Amniotic epithelial cell (primary cell): ENCODE measurements around the gene SLIT3.
"Not testable (repeated sequence)": the region's sequence is repeated elsewhere in the genome, so short reads cannot be mapped to it uniquely, and the experiment has no call there.

Experiments used
- DNase-seq: peaks from one replicate; pipeline ENCODE4 v3.0.0-alpha.2; 2010; ENCODE audit warnings: low read depth

SLIT3 gene

GRCh38 chr5:168765551-168766425 is 535.2 kb downstream of the SLIT3 start:
- DNase-seq: peak; percentile 24

GRCh38 chr5:168765086-168765550 is 535.8 kb downstream of the SLIT3 start:
- DNase-seq: no peak

DNA sequence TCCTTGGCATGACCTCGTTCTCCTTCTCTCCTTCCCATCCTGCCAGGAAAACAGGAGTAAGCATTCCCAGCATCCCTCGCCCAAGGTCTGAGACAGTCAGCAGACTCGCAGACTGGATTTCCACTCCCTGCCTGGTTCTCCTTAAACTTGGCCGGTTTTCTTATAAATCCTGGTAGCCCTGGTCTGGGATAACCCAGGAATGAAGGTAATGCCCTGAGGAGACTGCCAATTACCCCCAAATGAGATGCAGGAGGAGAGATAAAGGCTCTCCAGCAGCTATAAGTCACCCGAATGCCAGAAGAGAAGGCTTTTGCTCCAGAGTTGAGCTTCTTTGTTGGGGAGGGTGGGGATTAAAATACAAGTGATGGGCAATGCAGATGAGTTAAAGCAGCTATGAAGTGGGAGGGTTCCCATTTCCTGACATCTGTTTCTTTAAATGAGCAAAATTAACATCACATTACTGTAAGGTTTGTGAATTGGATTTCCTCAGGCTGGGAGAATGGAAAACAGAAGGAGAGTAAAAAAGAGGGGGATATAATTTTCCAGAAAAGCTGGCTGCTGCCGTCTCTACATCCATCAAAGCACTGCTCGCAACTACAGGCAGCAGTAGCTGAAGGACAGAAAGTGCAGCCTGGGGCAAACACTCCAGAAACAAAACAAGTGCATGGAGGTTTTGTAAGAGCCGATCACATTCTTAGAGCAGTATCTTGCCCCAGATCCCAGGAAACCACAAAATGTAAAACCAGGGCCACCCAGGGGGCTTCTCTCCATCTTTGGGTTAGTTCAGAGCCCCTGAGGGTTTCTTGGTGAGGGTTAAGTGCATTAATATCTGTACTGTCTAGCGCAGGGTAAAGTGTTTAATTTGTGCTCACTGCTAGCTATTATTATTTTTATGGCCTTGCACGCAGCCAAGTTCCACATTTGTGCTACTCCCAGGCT is 544.2 kb downstream of the SLIT3 start:
- DNase-seq: no peak

DNA sequence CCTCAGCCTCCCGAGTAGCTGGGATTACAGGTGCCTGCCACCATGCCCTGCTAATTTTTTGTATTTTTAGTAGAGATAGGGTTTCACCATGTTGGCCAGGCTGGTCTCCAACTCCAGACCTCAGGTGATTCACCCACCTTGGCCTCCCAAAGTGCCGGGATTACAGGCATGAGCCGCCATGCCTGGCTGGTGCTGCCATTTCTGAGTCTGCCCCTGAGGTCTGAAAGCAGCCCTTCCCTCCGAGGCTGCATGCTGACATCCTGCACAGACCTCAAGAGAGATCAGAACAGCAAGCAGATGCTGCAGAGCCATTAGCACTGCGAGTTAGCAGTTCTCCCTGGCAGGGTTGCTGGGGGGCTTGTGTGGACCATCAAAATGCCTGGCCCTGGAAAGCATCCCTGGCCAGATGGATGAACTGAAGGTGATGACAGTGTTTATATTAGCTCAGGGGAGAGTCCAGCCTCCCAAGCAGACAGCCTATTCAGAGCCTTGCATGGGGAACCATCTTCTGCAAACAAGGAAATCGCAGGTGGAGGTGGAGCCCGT is 545.3 kb downstream of the SLIT3 start:
- DNase-seq: no peak

DNA sequence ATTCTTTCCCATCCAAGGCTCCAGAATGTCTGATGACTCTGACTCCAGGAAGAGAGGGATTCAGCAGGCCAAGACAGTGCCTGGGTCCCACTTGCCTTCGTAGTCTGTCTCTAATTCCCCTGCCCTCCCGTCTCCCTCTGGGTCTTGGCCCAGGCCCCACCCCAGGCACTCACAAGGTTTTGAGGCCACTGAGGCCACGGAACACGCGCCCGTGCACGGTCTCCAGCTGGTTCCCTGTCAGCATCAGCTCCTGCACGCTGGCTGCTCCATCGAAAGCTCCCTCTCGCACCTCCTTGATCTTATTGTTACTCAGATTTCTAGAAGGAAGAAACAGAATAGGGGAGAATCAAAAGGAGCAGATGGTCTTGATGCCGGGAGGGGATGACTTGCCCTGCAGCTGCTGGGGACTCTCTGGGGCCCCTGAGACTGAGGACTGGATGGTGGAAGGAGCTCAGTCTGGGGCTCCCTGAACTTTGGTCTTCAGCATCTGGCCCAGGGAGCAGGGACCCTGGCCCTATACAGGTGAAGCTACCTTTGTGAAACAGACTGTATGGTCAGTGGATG is 547.2 kb downstream of the SLIT3 start:
- no peak for DNase-seq

DNA sequence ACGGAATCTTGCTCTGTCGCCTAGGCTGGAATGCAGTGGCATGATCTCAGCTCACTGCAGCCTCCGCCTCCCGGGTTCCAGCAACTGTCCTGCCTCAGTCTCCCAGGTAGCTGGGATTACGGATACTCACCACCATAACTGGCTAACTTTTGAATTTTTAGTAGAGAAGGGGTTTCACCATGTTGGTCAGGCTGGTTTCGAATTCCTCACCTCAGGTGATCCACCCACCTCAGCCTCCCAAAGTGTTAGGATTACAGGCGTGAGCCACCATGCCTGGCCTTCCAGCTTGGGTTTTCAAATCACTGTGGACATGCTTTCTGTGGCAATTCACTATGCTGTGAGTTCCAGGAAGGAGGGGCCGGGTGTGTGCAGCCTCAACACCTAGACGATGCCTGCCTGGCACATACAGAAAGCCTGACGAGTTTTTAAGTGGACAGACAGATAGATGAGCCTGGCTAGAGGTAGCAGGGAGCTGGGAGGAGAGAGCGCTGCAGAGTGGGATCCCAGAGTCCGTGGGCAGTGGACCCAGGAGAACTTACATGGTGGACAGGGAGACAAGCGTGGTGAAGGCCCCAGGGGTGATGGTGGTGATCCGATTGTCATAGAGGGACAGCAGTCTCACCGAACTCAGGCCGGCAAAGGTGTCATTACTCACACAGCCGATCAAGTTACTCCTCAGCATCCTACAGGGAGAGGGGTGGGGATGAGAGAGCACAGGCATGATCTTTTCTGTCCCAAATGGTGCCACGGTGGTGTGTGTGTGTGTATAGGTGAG is 548.3 kb downstream of the SLIT3 start:
- no peak for DNase-seq

GRCh38 chr5:168752012-168752411 is 548.9 kb downstream of the SLIT3 start:
- no peak for DNase-seq

GRCh38 chr5:168750926-168751325 is 550.0 kb downstream of the SLIT3 start:
- DNase-seq: no peak

GRCh38 chr5:168749391-168750100 is 551.4 kb downstream of the SLIT3 start:
- DNase-seq: no peak

DNA sequence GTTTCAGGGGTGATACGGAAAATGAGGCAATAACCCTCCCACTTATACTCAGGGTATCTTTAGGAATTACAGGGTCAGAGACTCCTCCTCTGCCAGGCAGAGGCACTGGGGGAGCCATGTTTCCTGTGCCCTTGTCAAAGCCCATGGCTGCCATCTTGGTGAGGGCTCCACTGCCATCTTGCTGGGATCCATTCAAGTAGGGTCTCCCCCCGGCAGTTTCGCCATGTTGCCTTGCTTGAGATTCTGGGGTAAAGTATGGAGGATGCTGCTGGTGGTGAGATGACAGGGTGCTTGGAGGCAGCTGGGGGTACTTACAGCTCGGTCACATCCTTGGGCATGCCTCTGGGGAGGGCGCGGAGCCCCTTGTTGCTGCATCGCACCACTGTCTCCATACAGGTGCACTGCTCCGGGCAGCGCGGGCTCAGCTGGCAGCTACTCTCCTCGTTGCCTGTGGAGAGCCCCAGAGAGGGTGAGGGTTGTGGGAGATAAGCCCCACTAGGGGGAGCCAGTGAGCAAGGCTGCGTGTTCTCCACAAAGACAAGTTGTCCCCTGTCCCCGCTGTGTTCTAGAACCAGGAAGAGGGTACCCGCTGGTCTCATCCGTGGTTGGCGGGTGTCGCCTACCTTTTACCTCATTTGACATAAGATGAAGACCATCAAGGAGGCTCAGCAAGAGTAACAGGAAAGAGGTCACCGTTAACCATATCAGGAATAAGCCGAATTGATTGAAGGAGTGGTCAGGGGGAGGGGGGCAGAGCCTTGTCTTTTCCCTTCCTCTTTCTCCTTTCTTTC is 552.8 kb downstream of the SLIT3 start:
- peak; percentile 10 for DNase-seq

DNA sequence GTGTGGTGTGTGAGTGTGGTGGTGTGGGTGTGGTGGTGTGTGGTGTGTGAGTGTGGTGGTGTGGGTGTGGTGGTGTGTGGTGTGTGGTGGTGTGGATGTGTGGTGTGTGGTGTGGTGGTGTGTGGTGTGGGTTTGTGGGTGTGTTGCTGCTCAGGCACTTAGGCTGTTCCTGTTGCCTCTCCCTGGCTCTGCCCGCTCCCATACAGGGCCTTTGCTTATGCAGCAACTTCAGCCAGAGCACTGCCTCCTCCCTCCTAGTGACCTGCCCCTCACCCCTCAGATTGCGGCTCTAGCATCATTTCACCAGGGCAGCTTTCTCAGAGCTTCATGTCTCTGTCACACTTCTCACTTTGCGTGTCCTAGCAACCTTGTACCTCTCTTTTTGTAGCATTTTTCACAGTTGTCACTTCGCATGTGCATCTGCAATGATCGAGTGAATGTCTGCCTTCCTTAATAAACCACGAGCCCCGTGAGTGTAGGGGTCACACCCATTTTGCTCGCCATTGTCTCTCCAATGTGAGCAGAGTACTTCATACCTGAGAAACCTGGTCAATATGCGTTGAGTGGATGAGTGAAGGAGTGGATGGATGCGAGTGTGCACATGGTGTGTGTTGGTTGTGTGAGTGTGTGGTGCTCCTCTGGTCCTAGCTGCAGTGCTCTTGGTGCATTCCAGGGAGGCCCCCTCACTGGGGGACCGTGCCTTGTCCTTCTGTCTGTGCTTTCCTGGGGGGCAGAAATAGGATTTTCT is 553.9 kb downstream of the SLIT3 start:
- no peak for DNase-seq

GRCh38 chr5:168746126-168746892 is 554.6 kb downstream of the SLIT3 start:
- not testable (repeated sequence) for DNase-seq

DNA sequence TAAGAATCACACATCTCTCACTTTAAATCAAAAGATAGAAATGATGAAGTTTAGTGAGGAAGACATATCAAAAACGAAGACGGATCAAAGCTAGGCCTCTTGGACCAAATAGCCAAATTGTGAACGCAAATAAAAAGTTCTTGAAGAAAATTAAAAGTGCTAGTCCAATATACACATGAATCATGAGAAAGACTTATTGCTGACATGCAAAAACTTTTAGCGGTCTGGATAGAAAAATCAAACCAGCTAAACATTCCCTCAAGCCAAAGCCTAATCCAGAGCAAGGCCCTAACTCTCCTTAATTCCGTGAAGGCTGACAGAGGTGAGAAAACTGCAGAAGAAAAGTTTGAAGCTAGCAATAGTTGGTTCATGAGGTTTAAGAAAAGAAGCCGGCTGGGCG is 557.3 kb downstream of the SLIT3 start:
- no peak for DNase-seq

- not testable (repeated sequence) for DNase-seq
Measured at GRCh38 chr5:168742311-168742710, 558.6 kb downstream of the SLIT3 start.

DNA sequence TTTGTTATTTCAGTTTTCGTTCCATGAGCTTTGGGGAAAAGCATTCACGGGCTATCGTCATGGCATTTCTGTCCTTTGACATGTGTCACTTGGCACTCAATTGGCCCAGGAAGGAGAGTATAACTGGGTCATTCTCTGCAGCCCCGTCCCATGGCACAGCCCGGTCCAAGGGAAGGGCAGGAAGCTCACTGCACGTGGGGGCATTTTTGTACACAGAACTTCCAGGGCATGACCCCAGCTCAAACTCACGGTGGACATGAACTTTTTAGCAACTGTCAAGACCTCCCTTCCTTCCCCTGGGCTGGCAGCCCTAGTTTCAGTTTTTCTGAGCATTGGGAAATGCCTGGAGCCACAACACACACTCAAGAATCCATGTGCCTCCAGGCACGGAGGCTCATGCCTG is 560.1 kb downstream of the SLIT3 start:
- no peak for DNase-seq

DNA sequence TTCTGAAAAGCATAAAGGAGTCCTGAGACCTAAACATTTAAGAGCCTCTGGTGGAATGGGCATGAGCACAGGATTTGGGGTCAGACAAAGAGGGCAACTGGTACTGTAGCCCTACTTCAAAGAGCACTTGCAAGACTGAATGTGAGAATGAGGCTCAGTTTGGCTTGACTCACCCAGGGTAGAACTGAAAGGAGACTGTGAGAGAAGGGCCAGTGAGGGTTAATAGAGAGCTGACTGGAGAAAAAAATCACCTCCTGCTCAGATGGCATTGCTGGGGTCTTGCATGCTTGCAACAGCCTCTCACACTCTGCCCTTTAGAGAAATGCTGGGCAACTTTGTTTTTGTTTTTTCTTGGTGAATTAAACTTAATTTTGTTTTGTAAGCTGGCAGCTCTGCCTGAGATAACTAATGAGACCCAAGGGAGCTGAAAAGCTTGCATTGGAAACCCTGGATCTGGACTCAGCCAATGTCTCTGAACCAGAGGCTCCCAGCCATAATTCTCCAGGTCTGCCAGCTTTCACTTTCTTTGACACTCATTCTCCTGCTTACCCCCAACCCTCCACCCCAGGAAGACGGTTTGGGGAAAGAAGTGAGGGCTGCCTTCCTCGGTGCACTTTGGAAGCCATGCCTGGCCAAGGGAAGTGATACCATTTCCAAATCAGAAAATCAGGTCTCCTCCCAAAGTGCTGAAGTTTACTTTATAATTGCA is 560.7 kb downstream of the SLIT3 start:
- no peak for DNase-seq

GRCh38 chr5:168737066-168737465 is 563.9 kb downstream of the SLIT3 start:
- no peak for DNase-seq
